Spleen (tissue), 11 donors: Measurements from ENCODE around the gene TMEM61. TPM values are rescaled to one million over a fixed set of nuclear protein-coding genes. Genes with fewer than 3 reads are reported as not detected.

Source experiments
- DNase-seq: peaks from one replicate; pipeline ENCODE4 v3.0.0-alpha.2; 2020
- H3K27ac ChIP-seq, 8 donors: fragments of 200-600 bp; sonication (generic) in 7 of 8; 1 replicate in 4 of 8; 2 replicates in 4 of 8; pipeline versions ENCODE4 v1.5.0 to v1.8.0; 2016 to 2021; ENCODE audit warnings: inconsistent platforms in 4 of 8, mild to moderate bottlenecking in 4 of 8, moderate library complexity in 1 of 8
- H3K27me3 ChIP-seq, 7 donors: fragments of 200-600 bp; sonication (generic) in 6 of 7; replicated peaks in 1 of 7; 1 replicate in 4 of 7; 2 replicates in 3 of 7; pipeline versions ENCODE4 v1.5.0 to v1.8.0; 2016 to 2021; ENCODE audit warnings: inconsistent platforms in 3 of 7, mild to moderate bottlenecking in 1 of 7
- H3K36me3 ChIP-seq, 6 donors: fragments of 200-600 bp; sonication (generic) in 5 of 6; 1 replicate in 4 of 6; 2 replicates in 2 of 6; pipeline versions ENCODE4 v1.5.0 to v1.8.0; 2016 to 2021; ENCODE audit warnings: inconsistent platforms in 2 of 6
- H3K4me1 ChIP-seq, 6 donors: fragments of 200-600 bp; sonication (generic) in 5 of 6; 1 replicate in 3 of 6; 2 replicates in 3 of 6; pipeline versions ENCODE4 v1.5.0 to v1.8.0; 2016 to 2021; ENCODE audit warnings: inconsistent platforms in 3 of 6
- H3K4me3 ChIP-seq, 8 donors: fragments of 200-600 bp; sonication (generic) in 7 of 8; 1 replicate in 4 of 8; 2 replicates in 4 of 8; pipeline versions ENCODE4 v1.5.0 to v1.8.0; 2016 to 2021; ENCODE audit warnings: inconsistent platforms in 4 of 8, mild to moderate bottlenecking in 4 of 8, moderate library complexity in 2 of 8
- H3K9me3 ChIP-seq, 8 donors: fragments of 200-600 bp; sonication (generic) in 7 of 8; 1 replicate in 4 of 8; 2 replicates in 4 of 8; pipeline versions ENCODE4 v1.5.0 to v1.8.0; 2016 to 2021; ENCODE audit warnings: inconsistent platforms in 4 of 8
- POLR2A ChIP-seq, 3 donors: fragments of 450-650 bp; IDR thresholded peaks; one replicate each; pipeline ENCODE4 v1.5.1; 2017; ENCODE audit warnings: antibody characterized with exemption in 3 of 3, mild to moderate bottlenecking in 1 of 3
- POLR2AphosphoS5 ChIP-seq, 3 donors: sonication (generic); formaldehyde crosslinking; IDR thresholded peaks; one replicate each; pipeline ENCODE4 v1.5.1; 2017; ENCODE audit warnings: antibody characterized with exemption in 3 of 3
- WGBS, 5 donors: extraction: QIAGEN DNeasy Blood & Tissue Kit in 3 of 5; methylation state at CpG; one replicate each; pipeline versions ENCODE4 v1.1.5 to v1.1.7; 2013 to 2018; 5-methylcytosine and 5-hydroxymethylcytosine counted together
- intact Hi-C: fragments of 100-400 bp; cut with DNase I; formaldehyde crosslinking; loops from one replicate; pipeline ENCODE4 v1.15.0; 2023; ENCODE audit warnings: low total_unique reads
- polyA plus RNA-seq, 3 donors: library from polyadenylated mRNA; stranded (reverse); fragments of 200-250 nt; gene quantifications; one replicate each; pipeline ENCODE4 v1.2.1, GENCODE V29; 2013
- total RNA-seq, 7 donors: library from RNA; depleted of rRNA in 3 of 7; stranded (reverse); fragments of >200 nt in 3 of 7; fragmentation: NEBNext Ultra II Directional in 4 of 7; extraction: Animal tissue kit (Norgen Biotek cat#: 25700) in 4 of 7; gene quantifications; one replicate each; pipeline versions ENCODE4 v1.1.0 to v1.2.1, GENCODE V29; 2016 to 2021
- TF ChIP-seq, protein P1 (sequence below), 11 experiments: fragments of 200-600 bp in 7 of 11; fragments of 450-650 bp in 4 of 11; sonication (generic) in 4 of 11; IDR thresholded peaks in 8 of 11; conservative IDR thresholded peaks in 3 of 11; 1 replicate in 7 of 11; 2 replicates in 4 of 11; pipeline versions ENCODE4 v1.4.0 to v1.8.0; 2016 to 2021; ENCODE audit warnings: antibody characterized with exemption in 11 of 11, inconsistent platforms in 4 of 11, mild to moderate bottlenecking in 1 of 11
- donor health status: healthy with polysubstance abuse.
- donor health status: DM: no; HTN: no; CAD: no; lungs with moderate emphysema.
- donor health status: DM: no; HTN: no; CAD: no.
- donor health status: Bipolar disorder and iron deficiency.
- donor health status: healthy.
- donor health status: DM: no; HTN: no; CAD: no.
- donor health status: DM: yes; HTN: yes; CAD: no.

TMEM61 gene
- total and polyA plus RNA-seq, 10 donors = 0.19 to 2.1 (median 0.76) TPM; not detected in 5

DNA sequence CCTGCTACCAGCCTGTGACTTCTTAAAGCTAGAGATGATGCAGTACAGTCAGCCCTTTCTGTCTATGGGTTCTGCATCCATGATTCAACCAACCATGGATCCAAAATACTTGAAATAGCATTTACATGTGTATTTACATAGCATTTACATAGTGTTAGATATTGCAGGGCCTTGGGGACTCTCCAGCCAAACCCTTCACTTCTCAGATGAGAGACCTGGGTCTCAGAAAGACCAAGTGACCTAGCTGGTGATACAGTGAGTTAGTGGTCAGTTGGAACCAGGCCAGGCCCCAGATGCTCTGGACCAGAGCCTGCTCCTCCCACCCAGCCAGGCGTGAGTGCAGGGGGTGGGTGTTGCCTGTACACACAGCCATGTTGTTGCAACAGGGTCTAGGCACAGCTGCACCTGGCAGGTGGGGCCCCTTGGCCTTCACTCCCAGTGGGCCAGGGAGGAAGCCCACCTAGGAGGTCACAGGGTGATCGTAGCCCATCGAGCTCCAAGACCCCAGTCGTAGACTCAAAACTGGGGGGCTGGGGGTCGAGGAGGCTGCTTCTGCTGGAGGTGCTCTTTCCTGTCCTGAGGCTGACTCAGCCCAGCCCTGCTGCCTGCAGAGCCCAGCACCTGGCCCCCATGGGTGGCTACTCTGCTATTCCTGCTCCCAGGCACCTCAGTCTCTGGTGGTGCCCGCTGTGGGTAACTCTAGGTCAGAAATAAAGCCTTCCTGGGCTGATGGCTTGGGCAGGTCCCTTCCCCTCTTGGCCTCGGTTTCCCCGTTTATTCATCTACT lies 7.7 kb downstream of the TMEM61 start:
- H3K27ac ChIP-seq = no peak overlapping the region
- peak; percentile 61 for DNase-seq
- no peaks in the 10 kb centered on the region for H3K9me3 ChIP-seq
- TF ChIP-seq, protein P1, sequence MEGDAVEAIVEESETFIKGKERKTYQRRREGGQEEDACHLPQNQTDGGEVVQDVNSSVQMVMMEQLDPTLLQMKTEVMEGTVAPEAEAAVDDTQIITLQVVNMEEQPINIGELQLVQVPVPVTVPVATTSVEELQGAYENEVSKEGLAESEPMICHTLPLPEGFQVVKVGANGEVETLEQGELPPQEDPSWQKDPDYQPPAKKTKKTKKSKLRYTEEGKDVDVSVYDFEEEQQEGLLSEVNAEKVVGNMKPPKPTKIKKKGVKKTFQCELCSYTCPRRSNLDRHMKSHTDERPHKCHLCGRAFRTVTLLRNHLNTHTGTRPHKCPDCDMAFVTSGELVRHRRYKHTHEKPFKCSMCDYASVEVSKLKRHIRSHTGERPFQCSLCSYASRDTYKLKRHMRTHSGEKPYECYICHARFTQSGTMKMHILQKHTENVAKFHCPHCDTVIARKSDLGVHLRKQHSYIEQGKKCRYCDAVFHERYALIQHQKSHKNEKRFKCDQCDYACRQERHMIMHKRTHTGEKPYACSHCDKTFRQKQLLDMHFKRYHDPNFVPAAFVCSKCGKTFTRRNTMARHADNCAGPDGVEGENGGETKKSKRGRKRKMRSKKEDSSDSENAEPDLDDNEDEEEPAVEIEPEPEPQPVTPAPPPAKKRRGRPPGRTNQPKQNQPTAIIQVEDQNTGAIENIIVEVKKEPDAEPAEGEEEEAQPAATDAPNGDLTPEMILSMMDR (IDR thresholded peaks at IDR 0.05 in 8 of 11, conservative IDR thresholded peaks at IDR 0.05 in 3 of 11) = no peak
- TF ChIP-seq POLR2A (IDR thresholded peaks at IDR 0.05) (no peak), POLR2AphosphoS5 (IDR thresholded peaks at IDR 0.05) (no peak)
- H3K4me3 ChIP-seq = no peak overlapping the region
- no peaks in the 10 kb centered on the region for H3K36me3 ChIP-seq
- 81 to 89% (median 88%) methylated on average over 5 to 8 of the region's 8 CpGs for WGBS, 5 donors
- peaks cover 0 to 11% (median 0%) of the 10 kb centered on the region in 6 donors for H3K4me1 ChIP-seq
- H3K27me3 ChIP-seq = peaks cover 0 to 26% (median 0%) of the 10 kb centered on the region in 7 donors
- intact Hi-C loops = no loop called here

DNA sequence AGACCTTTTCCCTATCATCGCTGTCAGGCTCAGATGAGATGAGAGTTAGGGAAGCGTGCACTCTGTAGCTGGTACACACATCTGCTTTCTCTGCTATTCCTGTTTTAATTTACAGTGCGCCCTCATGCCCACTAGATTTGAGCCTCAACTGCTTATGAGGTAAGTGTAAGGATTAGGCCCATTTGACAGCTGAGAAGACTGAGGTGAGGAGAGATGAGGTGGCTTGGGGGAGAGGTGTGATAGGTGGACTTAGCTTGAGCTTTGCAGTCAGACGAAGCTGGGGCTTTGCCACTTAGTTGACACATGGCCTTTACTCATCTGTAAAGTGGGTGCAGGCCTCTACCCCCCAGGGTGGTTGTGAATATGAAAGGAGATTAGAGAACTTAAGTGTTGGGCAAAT lies 8.5 kb downstream of the TMEM61 start:
- WGBS, 5 donors = 90 to 98% (median 92%) methylated on average over 4 of the region's 4 CpGs
- H3K9me3 ChIP-seq = no peaks in the 10 kb centered on the region
- H3K36me3 ChIP-seq = no peaks in the 10 kb centered on the region
- intact Hi-C loops = no loop called here
- peaks cover 0 to 17% (median 0%) of the 10 kb centered on the region in 7 donors for H3K27me3 ChIP-seq
- DNase-seq = no peak
- no peak overlapping the region for H3K4me3 ChIP-seq
- TF ChIP-seq POLR2A (IDR thresholded peaks at IDR 0.05) = no peak
- TF ChIP-seq, protein P1 (IDR thresholded peaks at IDR 0.05 in 8 of 11, conservative IDR thresholded peaks at IDR 0.05 in 3 of 11) = no peak
- TF ChIP-seq POLR2AphosphoS5 (IDR thresholded peaks at IDR 0.05) = no peak
- H3K4me1 ChIP-seq = peaks cover 0 to 11% (median 0%) of the 10 kb centered on the region in 6 donors
- no peak overlapping the region for H3K27ac ChIP-seq

DNA sequence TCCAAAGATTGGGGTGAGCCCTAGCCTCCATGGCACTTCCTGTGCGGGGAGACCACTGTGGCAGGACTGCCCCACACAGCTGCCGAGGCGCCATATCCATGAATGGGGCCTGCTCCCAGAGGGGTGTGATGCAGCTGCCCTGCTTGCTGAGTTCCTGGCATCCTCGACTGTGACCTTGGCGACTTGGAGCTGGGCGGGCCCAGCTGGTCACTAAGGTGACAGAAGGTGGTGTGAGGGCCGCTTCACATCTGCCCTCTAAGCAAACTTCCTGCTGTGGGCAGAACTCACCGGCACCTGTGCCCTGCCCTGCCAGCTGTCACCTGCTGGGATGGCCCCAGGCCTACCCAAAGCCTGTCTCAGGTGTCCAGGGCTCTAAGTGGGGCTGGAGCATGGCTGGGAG lies 9.0 kb downstream of the TMEM61 start:
- peaks cover 0 to 12% (median 0%) of the 10 kb centered on the region in 7 donors for H3K27me3 ChIP-seq
- H3K9me3 ChIP-seq = no peaks in the 10 kb centered on the region
- TF ChIP-seq POLR2AphosphoS5 (IDR thresholded peaks at IDR 0.05) = peak in 1 of 3 donors; percentile 23
- TF ChIP-seq POLR2A (IDR thresholded peaks at IDR 0.05) = no peak
- 33 to 74% (median 71%) methylated on average over 1 to 8 of the region's 8 CpGs for WGBS, 5 donors
- no peak for DNase-seq
- H3K4me3 ChIP-seq = no peak overlapping the region
- H3K27ac ChIP-seq = no peak overlapping the region
- peaks cover 0 to 11% (median 0%) of the 10 kb centered on the region in 6 donors for H3K4me1 ChIP-seq
- no peaks in the 10 kb centered on the region for H3K36me3 ChIP-seq
- intact Hi-C loops = no loop called here

DNA sequence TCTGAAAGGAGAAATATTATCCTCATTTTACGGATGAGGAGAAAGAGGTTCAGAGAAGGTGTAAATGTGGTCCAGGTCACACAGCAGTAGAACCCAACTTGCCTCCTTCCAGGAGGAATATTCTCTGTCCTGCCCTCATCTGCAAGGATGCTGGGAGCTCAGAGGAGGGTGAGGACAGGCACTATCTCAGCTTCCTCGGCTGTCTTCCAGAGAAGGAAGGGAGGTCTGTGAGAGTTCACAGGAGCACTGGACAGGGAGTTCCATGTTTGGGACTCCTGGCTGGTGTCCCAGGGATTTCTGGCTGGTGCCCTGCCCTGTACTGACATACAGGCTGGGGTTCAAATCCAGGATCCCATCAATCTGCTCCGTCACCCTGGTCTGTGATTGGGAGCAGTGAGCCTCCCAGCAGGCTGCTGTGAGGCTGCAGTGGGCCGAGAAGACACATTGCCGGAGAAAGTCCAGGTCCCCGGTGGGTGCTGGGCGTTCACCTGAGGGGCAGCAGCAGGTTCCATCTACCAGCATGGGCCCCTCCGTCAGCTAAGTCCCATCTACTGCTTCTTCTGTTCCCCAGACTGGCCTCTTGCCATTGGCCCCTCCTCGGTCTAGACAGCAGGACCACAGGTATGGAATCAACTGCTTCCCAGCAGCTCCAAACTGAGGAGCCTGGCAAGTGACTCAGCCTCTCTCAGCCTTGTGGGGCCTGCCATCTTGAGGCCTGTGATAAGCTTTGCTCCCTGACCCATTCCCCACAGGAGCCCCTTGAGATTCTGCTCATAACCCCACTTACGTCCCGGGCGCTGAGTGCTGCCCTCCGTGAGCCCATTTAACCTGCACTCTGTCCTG lies 9.8 kb downstream of the TMEM61 start:
- no peak overlapping the region for H3K27ac ChIP-seq
- H3K27me3 ChIP-seq = peaks cover 0 to 14% (median 0%) of the 10 kb centered on the region in 7 donors
- no peaks in the 10 kb centered on the region for H3K9me3 ChIP-seq
- TF ChIP-seq POLR2A (IDR thresholded peaks at IDR 0.05) (no peak), POLR2AphosphoS5 (IDR thresholded peaks at IDR 0.05) (no peak)
- TF ChIP-seq, protein P1 (IDR thresholded peaks at IDR 0.05 in 8 of 11, conservative IDR thresholded peaks at IDR 0.05 in 3 of 11) = no peak
- intact Hi-C loops = no loop called here
- DNase-seq = no peak
- peaks cover 0 to 11% (median 0%) of the 10 kb centered on the region in 6 donors for H3K4me1 ChIP-seq
- no peak overlapping the region for H3K4me3 ChIP-seq
- 70 to 90% (median 77%) methylated on average over 10 to 13 of the region's 13 CpGs for WGBS, 5 donors
- no peaks in the 10 kb centered on the region for H3K36me3 ChIP-seq
